Hematopoietic multipotent progenitor cell treated with erythropoietin and hydrocortisone succinate and interleukin-3 and kit ligand, for 15 days (in vitro differentiated cells): ENCODE results near the gene NPTXR.

ENCODE experiments used
- DNase-seq: peaks from one replicate; pipeline ENCODE4 v3.0.0-alpha.2; 2015; ENCODE audit warnings: low spot score

NPTXR gene

GRCh38 chr22:38793721-38794466 lies 49.9 kb downstream of the NPTXR start, which contains the start of gene DNAL4:
Gene DNAL4, minus strand, starts transcription at chr22:38794143. Its CDS starts 11,412 bp downstream, at chr22:38782731.
- DNase-seq: peak; percentile 98

- no peak for DNase-seq
Measured at GRCh38 chr22:38793317-38793716, 50.5 kb downstream of the NPTXR start.

GRCh38 chr22:38792833-38793232 lies 51.0 kb downstream of the NPTXR start:
- no peak for DNase-seq

- DNase-seq: no peak
Measured at GRCh38 chr22:38789606-38790005, 54.2 kb downstream of the NPTXR start.

GRCh38 chr22:38788846-38789245 lies 55.0 kb downstream of the NPTXR start:
- no peak for DNase-seq

- no peak for DNase-seq
Measured at GRCh38 chr22:38788021-38788816, 55.6 kb downstream of the NPTXR start.

- DNase-seq: no peak
Measured at GRCh38 chr22:38786631-38787030, 57.2 kb downstream of the NPTXR start.

GRCh38 chr22:38784856-38785255 lies 59.0 kb downstream of the NPTXR start:
- no peak for DNase-seq

GRCh38 chr22:38784035-38784434 lies 59.8 kb downstream of the NPTXR start:
- no peak for DNase-seq

GRCh38 chr22:38783095-38783615 lies 60.7 kb downstream of the NPTXR start:
- no peak for DNase-seq

GRCh38 chr22:38782402-38783094 lies 61.3 kb downstream of the NPTXR start:
- no peak for DNase-seq

GRCh38 chr22:38781033-38781432 lies 62.8 kb downstream of the NPTXR start:
- DNase-seq: no peak

- no peak for DNase-seq
Measured at GRCh38 chr22:38777087-38777671, 66.6 kb downstream of the NPTXR start.

- no peak for DNase-seq
Measured at GRCh38 chr22:38776086-38776485, 67.7 kb downstream of the NPTXR start.

GRCh38 chr22:38775656-38776055 lies 68.2 kb downstream of the NPTXR start:
- no peak for DNase-seq

GRCh38 chr22:38774496-38775166 lies 69.2 kb downstream of the NPTXR start:
- no peak for DNase-seq

GRCh38 chr22:38773363-38773946 lies 70.4 kb downstream of the NPTXR start:
- no peak for DNase-seq

GRCh38 chr22:38772623-38772873 lies 71.3 kb downstream of the NPTXR start:
- DNase-seq: no peak

GRCh38 chr22:38770257-38770949 lies 73.4 kb downstream of the NPTXR start:
- no peak for DNase-seq
